ENCODE measurements around the gene HOXD12. TPM values are rescaled to one million over a fixed set of nuclear protein-coding genes. Genes with fewer than 3 reads are reported as not detected.
A peak's percentile ranks its signal among the peaks of the same experiment; 100 is the strongest.

HOXD12 gene
- total RNA-seq, 2 donors from 2014 or later = not detected

- Histone ChIP-seq H3K4me3 (peak overlapping the region; percentile 60), H3K27ac (peak overlapping the region; percentile 82), H3K27me3 (peaks cover 4% of the 10 kb centered on the region), H3K36me3 (no peaks in the 10 kb centered on the region), H3K4me1 (no peaks in the 10 kb centered on the region), H3K9me3 (no peaks in the 10 kb centered on the region), H3K9ac (ENCODE audit: low read depth in 2 of 2, low read length in 2 of 2) (peak overlapping the region; percentile 76 to 86)
- TF ChIP-seq CTCF (IDR thresholded peaks at IDR 0.05) = no peak
- DNase-seq = peak; percentile 63
- intact Hi-C loops (cut with DNase I) = no loop called here
Observed at GRCh38 chr2:176136374-176137251, 37.0 kb downstream of the HOXD12 start.

GRCh38 chr2:176137252-176137580, 37.6 kb downstream of the HOXD12 start:
- peak overlapping the region; percentile 82 for H3K27ac ChIP-seq
- no peaks in the 10 kb centered on the region for H3K9me3 ChIP-seq
- no peak for TF ChIP-seq CTCF (IDR thresholded peaks at IDR 0.05)
- intact Hi-C loops (cut with DNase I) = no loop called here
- H3K4me3 ChIP-seq = peak overlapping the region; percentile 60
- H3K9ac ChIP-seq (ENCODE audit: low read depth in 2 of 2, low read length in 2 of 2) = peak overlapping the region; percentile 76 to 86
- peaks cover 4% of the 10 kb centered on the region for H3K27me3 ChIP-seq
- H3K36me3 ChIP-seq = no peaks in the 10 kb centered on the region
- no peak for DNase-seq
- no peaks in the 10 kb centered on the region for H3K4me1 ChIP-seq

- H3K4me3 ChIP-seq = no peak overlapping the region
- no peaks in the 10 kb centered on the region for H3K4me1 ChIP-seq
- intact Hi-C loops (cut with DNase I) = no loop called here
- H3K9me3 ChIP-seq = no peaks in the 10 kb centered on the region
- no peaks in the 10 kb centered on the region for H3K36me3 ChIP-seq
- DNase-seq = no peak
- H3K27me3 ChIP-seq = peaks cover 4% of the 10 kb centered on the region
- H3K9ac ChIP-seq (ENCODE audit: low read depth in 2 of 2, low read length in 2 of 2) = no peak overlapping the region
- TF ChIP-seq CTCF (IDR thresholded peaks at IDR 0.05) = no peak
- no peak overlapping the region for H3K27ac ChIP-seq
Observed at GRCh38 chr2:176137906-176138305, 38.3 kb downstream of the HOXD12 start.

GRCh38 chr2:176138526-176138922, 38.9 kb downstream of the HOXD12 start:
- peak overlapping the region in 1 of 2 donors; percentile 46 for H3K9ac ChIP-seq (ENCODE audit: low read depth in 2 of 2, low read length in 2 of 2)
- intact Hi-C loops (cut with DNase I) = no loop called here
- H3K4me3 ChIP-seq = no peak overlapping the region
- no peaks in the 10 kb centered on the region for H3K4me1 ChIP-seq
- H3K36me3 ChIP-seq = no peaks in the 10 kb centered on the region
- TF ChIP-seq CTCF (IDR thresholded peaks at IDR 0.05) = no peak
- peaks cover 4% of the 10 kb centered on the region for H3K27me3 ChIP-seq
- H3K27ac ChIP-seq = no peak overlapping the region
- no peak for DNase-seq
- no peaks in the 10 kb centered on the region for H3K9me3 ChIP-seq

- no peak for DNase-seq
- no peaks in the 10 kb centered on the region for H3K4me1 ChIP-seq
- peak overlapping the region in 1 of 2 donors; percentile 46 for H3K9ac ChIP-seq (ENCODE audit: low read depth in 2 of 2, low read length in 2 of 2)
- H3K9me3 ChIP-seq = no peaks in the 10 kb centered on the region
- H3K36me3 ChIP-seq = no peaks in the 10 kb centered on the region
- H3K27ac ChIP-seq = peak overlapping the region; percentile 56
- H3K27me3 ChIP-seq = peaks cover 4% of the 10 kb centered on the region
- H3K4me3 ChIP-seq = no peak overlapping the region
- intact Hi-C loops (cut with DNase I) = no loop called here
- no peak for TF ChIP-seq CTCF (IDR thresholded peaks at IDR 0.05)
Observed at GRCh38 chr2:176138923-176139660, 39.5 kb downstream of the HOXD12 start.
